PC-9 (cell line): ENCODE results near the gene ZBTB4. TPM values are rescaled to one million over a fixed set of nuclear protein-coding genes. Genes with fewer than 3 reads are reported as not detected.
A peak's percentile ranks its signal among the peaks of the same experiment; 100 is the strongest.

Experiments used
- BruUV-seq: library from RNA; stranded (reverse); fragments of 400-500 nt; replicated peaks from 2 replicates; lab custom pipeline; 2021; lab: Mats Ljungman, UMichigan
- CTCF ChIA-PET: fragments of 300-600 bp; sonication (Branson Sonifier 250); formaldehyde crosslinking; loops from one replicate; lab custom pipeline; 2022; ENCODE audit warnings: antibody characterized with exemption; lab: Charles Lee
- POLR2A ChIA-PET: fragments of 300-600 bp; sonication (Branson Sonifier 250); formaldehyde crosslinking; loops from one replicate; lab custom pipeline; 2022; ENCODE audit warnings: antibody characterized with exemption; ENCODE audit not compliant: unreplicated experiment; lab: Charles Lee
- DNase-seq, 2 experiments: peaks; one replicate each; pipeline versions ENCODE4 v3.0.0 to v3.0.0-alpha.2; 2015 to 2022; ENCODE audit warnings: mixed read lengths in 1 of 2
- H2AFZ ChIP-seq: fragments of 200-600 bp; sonication (generic); 2 replicates; pipeline ENCODE4 v1.8.1; 2017; ENCODE audit warnings: antibody characterized with exemption
- H3F3A ChIP-seq: fragments of 200-600 bp; sonication (generic); 2 replicates; pipeline ENCODE4 v1.8.1; 2017; ENCODE audit warnings: antibody characterized with exemption, mild to moderate bottlenecking, low read depth; ENCODE audit not compliant: insufficient read depth
- H3K27ac ChIP-seq: fragments of 200-600 bp; sonication (generic); 2 replicates; pipeline ENCODE4 v1.6.1; 2016; ENCODE audit warnings: mixed run types
- H3K27me3 ChIP-seq: fragments of 200-600 bp; sonication (generic); 2 replicates; pipeline ENCODE4 v1.6.1; 2016; ENCODE audit warnings: low read depth, mixed run types; ENCODE audit not compliant: insufficient read depth
- H3K36me3 ChIP-seq: fragments of 200-600 bp; sonication (generic); 2 replicates; pipeline ENCODE4 v1.6.1; 2016; ENCODE audit warnings: low read depth, mixed run types
- H3K4me1 ChIP-seq: fragments of 200-600 bp; sonication (generic); replicated peaks from 2 replicates; pipeline ENCODE4 v1.6.1; 2016; ENCODE audit warnings: mixed run types; ENCODE audit not compliant: insufficient read depth
- H3K4me2 ChIP-seq: fragments of 200-600 bp; sonication (generic); 2 replicates; pipeline ENCODE4 v1.6.1; 2017; ENCODE audit warnings: mixed run types
- H3K4me3 ChIP-seq: fragments of 200-600 bp; sonication (generic); 2 replicates; pipeline ENCODE4 v1.6.1; 2016; ENCODE audit warnings: mixed run types
- H3K79me2 ChIP-seq: fragments of 200-600 bp; sonication (generic); 2 replicates; pipeline ENCODE4 v1.6.1; 2017; ENCODE audit warnings: low read depth, mixed run types
- H3K9me2 ChIP-seq: fragments of 200-600 bp; sonication (generic); 2 replicates; pipeline ENCODE4 v1.8.1; 2017; ENCODE audit warnings: mild to moderate bottlenecking; ENCODE audit not compliant: insufficient read depth
- H3K9me3 ChIP-seq: fragments of 200-600 bp; sonication (generic); 2 replicates; pipeline ENCODE4 v1.8.1; 2016; ENCODE audit warnings: low read depth; ENCODE audit not compliant: insufficient read depth
- H4K20me1 ChIP-seq: fragments of 200-600 bp; sonication (generic); 2 replicates; pipeline ENCODE4 v1.8.1; 2017; ENCODE audit not compliant: insufficient read depth
- CTCF ChIP-seq: fragments of 200-600 bp; sonication (generic); conservative IDR thresholded peaks from 2 replicates; pipeline ENCODE4 v1.6.1; 2017; ENCODE audit warnings: mixed run types, antibody characterized with exemption, mild to moderate bottlenecking, moderate library complexity
- EZH2 ChIP-seq: fragments of 200-600 bp; sonication (generic); IDR thresholded peaks from 2 replicates; pipeline ENCODE4 v1.8.0; 2017; ENCODE audit warnings: antibody characterized with exemption, low read depth
- intact Hi-C: fragments of 100-400 bp; cut with micrococcal nuclease; formaldehyde crosslinking; loops from one replicate; pipeline ENCODE4 v1.10.0; 2022; ENCODE audit not compliant: unreplicated experiment
- total RNA-seq: library from RNA; stranded (reverse); gene quantifications from 2 replicates; pipeline ENCODE4 v1.2.3, GENCODE V29; 2021

ZBTB4 gene
- total RNA-seq, 1 experiment from 2014 or later = 54.0 TPM

- peak; percentile 64 to 90 for DNase-seq
- POLR2A ChIA-PET = interaction anchor here (0.6 to 1.1 kb wide), 4 partner anchors 9 to 250 kb away, joined by 3 to 16 read pairs (median 4); partner anchors contain the start of genes GABARAP, POLR2A and TP53
- TF ChIP-seq CTCF (peak; percentile 54), EZH2 (no peak)
- Histone ChIP-seq H3K4me2 (peak overlapping the region; percentile 90), H3K27me3 (no peaks in the 10 kb centered on the region), H3K36me3 (no peaks in the 10 kb centered on the region), H3K4me3 (peak overlapping the region; percentile 57), H3K4me1 (0 out of 2 replicates have a peak, but pooled peaks cover 7% of the 10 kb centered on the region), H4K20me1 (no peaks in the 10 kb centered on the region), H3K27ac (peak overlapping the region; percentile 68; the same call in 1 of the 2 replicates), H3F3A (peaks cover 13% of the 10 kb centered on the region; the same call in 1 of the 2 replicates), H3K9me3 (no peaks in the 10 kb centered on the region), H2AFZ (peak overlapping the region; percentile 74), H3K9me2 (no peaks in the 10 kb centered on the region), H3K79me2 (peaks cover 8% of the 10 kb centered on the region; the same call in 1 of the 2 replicates)
- intact Hi-C loops = loop anchor here (2.0 to 5.0 kb wide), 2 partner anchors 42 to 66 kb away; partner anchors contain the start of gene PLSCR3
- CTCF ChIA-PET = interaction anchor here (0.6 to 2.9 kb wide), 8 partner anchors 9 to 251 kb away, joined by 3 to 19 read pairs (median 6); partner anchors contain the start of genes FXR2, TMEM256 and TP53
- BruUV-seq = no TSS peak
Measured at GRCh38 chr17:7436556-7437368, 42.7 kb downstream of the ZBTB4 start.

- Histone ChIP-seq H4K20me1 (no peaks in the 10 kb centered on the region), H2AFZ (peak overlapping the region; percentile 74), H3K27me3 (no peaks in the 10 kb centered on the region), H3K36me3 (no peaks in the 10 kb centered on the region), H3K4me1 (0 out of 2 replicates have a peak, but pooled peaks cover 7% of the 10 kb centered on the region), H3K4me3 (peak overlapping the region; percentile 57), H3F3A (peaks cover 10% of the 10 kb centered on the region; the same call in 1 of the 2 replicates), H3K9me2 (no peaks in the 10 kb centered on the region), H3K79me2 (peaks cover 8% of the 10 kb centered on the region; the same call in 1 of the 2 replicates), H3K9me3 (no peaks in the 10 kb centered on the region), H3K4me2 (peak overlapping the region; percentile 90), H3K27ac (peak overlapping the region; percentile 68)
- peak; percentile 55 to 59 for DNase-seq
- no peak for TF ChIP-seq EZH2
- intact Hi-C loops = loop anchor here (1.0 to 5.0 kb wide), 6 partner anchors 32 to 250 kb away; partner anchors contain the start of genes PLSCR3, POLR2A and TMEM256
- POLR2A ChIA-PET = interaction anchor here (0.5 to 1.5 kb wide), 8 partner anchors 10 to 251 kb away, joined by 3 to 34 read pairs (median 5); partner anchors contain the start of genes CD68, PLSCR3, TMEM256 and TP53
- CTCF ChIA-PET = interaction anchor here (0.7 to 2.9 kb wide), 6 partner anchors 10 to 252 kb away, joined by 3 to 19 read pairs (median 4); partner anchors contain the start of genes PLSCR3, TMEM256 and TP53
- BruUV-seq = TSS peak; percentile 72
Measured at GRCh38 chr17:7435676-7436555, 43.5 kb downstream of the ZBTB4 start.

- DNase-seq = no peak
- Histone ChIP-seq H3K27ac (no peak overlapping the region), H3K4me1 (0 out of 2 replicates have a peak, but pooled peaks cover 7% of the 10 kb centered on the region), H3K4me3 (no peak overlapping the region), H3K4me2 (no peak overlapping the region), H2AFZ (no peak overlapping the region), H3F3A (peaks cover 10% of the 10 kb centered on the region; the same call in 1 of the 2 replicates), H3K36me3 (no peaks in the 10 kb centered on the region), H3K9me3 (no peaks in the 10 kb centered on the region), H4K20me1 (no peaks in the 10 kb centered on the region), H3K9me2 (no peaks in the 10 kb centered on the region), H3K79me2 (peaks cover 5% of the 10 kb centered on the region; the same call in 1 of the 2 replicates), H3K27me3 (no peaks in the 10 kb centered on the region)
- TF ChIP-seq EZH2 (no peak), CTCF (no peak)
- ChIA-PET CTCF (no interaction called here), POLR2A (interaction anchor here (0.6 kb wide), 1 partner anchor 97 kb away, joined by 3 read pairs; no protein-coding TSS in a partner anchor)
- BruUV-seq = no TSS peak
- intact Hi-C loops = no loop called here
Measured at GRCh38 chr17:7432296-7432695, 47.1 kb downstream of the ZBTB4 start.
